GM12878 (cell line): ENCODE data around the gene ATF6.

Experiments used
- CBX5 ChIP-seq: sonication (generic); IDR thresholded peaks from 2 replicates; pipeline ENCODE4 v1.6.1; 2016; ENCODE audit warnings: low read depth, moderate library complexity, mild to moderate bottlenecking, inconsistent platforms
- CREB1 ChIP-seq: IDR thresholded peaks from 2 replicates; pipeline ENCODE4 v1.6.1; 2012; ENCODE audit warnings: low read depth, mild to moderate bottlenecking, inconsistent platforms
- CTCF ChIP-seq, 3 experiments: IDR thresholded peaks in 2 of 3; conservative IDR thresholded peaks in 1 of 3; 2 replicates each; pipeline ENCODE4 v1.5.1; 2011; ENCODE audit warnings: low read depth in 3 of 3, low read length in 3 of 3, mild to moderate bottlenecking in 3 of 3, control low read depth in 2 of 3, moderate library complexity in 2 of 3, inconsistent platforms in 1 of 3, mixed read lengths in 1 of 3; ENCODE audit not compliant: control insufficient read depth in 2 of 3, insufficient read depth in 1 of 3; ENCODE audit errors: extremely low read depth in 1 of 3
- EP300 ChIP-seq, 2 experiments: fragments of 150-350 bp in 1 of 2; IDR thresholded peaks; 2 replicates each; pipeline ENCODE4 v1.6.1; 2011 to 2012; ENCODE audit warnings: low read depth in 2 of 2, low read length in 2 of 2, borderline replicate concordance in 1 of 2, improper control_type of control experiment in 1 of 2, inconsistent platforms in 1 of 2; ENCODE audit not compliant: control insufficient read depth in 1 of 2
- POLR2A ChIP-seq: IDR thresholded peaks from 2 replicates; pipeline ENCODE4 v1.6.1; 2011; ENCODE audit warnings: low read depth, mild to moderate bottlenecking, low read length
- RAD21 ChIP-seq: IDR thresholded peaks from 2 replicates; pipeline ENCODE4 v1.6.1; 2011; ENCODE audit warnings: mild to moderate bottlenecking, low read depth, low read length, moderate library complexity; ENCODE audit not compliant: insufficient read depth
- TAF1 ChIP-seq: IDR thresholded peaks from 2 replicates; pipeline ENCODE4 v1.6.1; 2011; ENCODE audit warnings: mild to moderate bottlenecking, low read depth, low read length, borderline replicate concordance
- WRNIP1 ChIP-seq: IDR thresholded peaks from 2 replicates; pipeline ENCODE4 v1.6.1; 2011; ENCODE audit warnings: low read depth, low read length, improper control_type of control experiment, borderline replicate concordance
- ZNF217 ChIP-seq: fragments of 450-650 bp; IDR thresholded peaks from 2 replicates; pipeline ENCODE4 v1.6.1; 2017; ENCODE audit warnings: antibody characterized with exemption, mild to moderate bottlenecking
- ZSCAN29 ChIP-seq: fragments of 450-650 bp; IDR thresholded peaks from 2 replicates; pipeline ENCODE4 v1.6.1; 2017; ENCODE audit warnings: mild to moderate bottlenecking, moderate library complexity

- TF ChIP-seq CREB1 (no peak), ZNF217 (no peak), TAF1 (no peak), EP300 (IDR thresholded peaks at IDR 0.05; ENCODE audit: borderline replicate concordance in 1 of 2, control insufficient read depth in 1 of 2, low read depth in 2 of 2, low read length in 2 of 2) (no peak), POLR2A (no peak), RAD21 (no peak), WRNIP1 (no peak), CTCF (IDR thresholded peaks at IDR 0.05 in 2 of 3, conservative IDR thresholded peaks at IDR 0.05 in 1 of 3; ENCODE audit: control insufficient read depth in 2 of 3, extremely low read depth in 1 of 3, insufficient read depth in 1 of 3, low read depth in 3 of 3, low read length in 3 of 3) (no peak), CBX5 (no peak), ZSCAN29 (no peak)
Measured at GRCh38 chr1:161885759-161886158, 119.6 kb downstream of the ATF6 start.
